Cardiac septum (tissue), 1 donor: ENCODE data around the gene RNASE3. TPM values are rescaled to one million over a fixed set of nuclear protein-coding genes. Genes with fewer than 3 reads are reported as not detected.
"Not testable (repeated sequence)": the region's sequence is repeated elsewhere in the genome, so short reads cannot be mapped to it uniquely, and the experiment has no call there.

Source experiments
- DNase-seq: peaks from one replicate; pipeline ENCODE4 v3.0.0-alpha.2; 2020; ENCODE audit warnings: low spot score
- intact Hi-C: fragments of 100-400 bp; cut with DNase I; formaldehyde crosslinking; loops from one replicate; pipeline ENCODE4 v1.14.0; 2022
- total RNA-seq: library from RNA; stranded (reverse); fragmentation: NEBNext Ultra II Directional; extraction: Animal tissue kit (Norgen Biotek cat#: 25700); gene quantifications from one replicate; pipeline ENCODE4 v1.2.1, GENCODE V29; 2021
- donor health status: DM: no; HTN: no; CAD: no.

Gene RNASE3
- total RNA-seq, 1 donor from 2014 or later = not detected

GRCh38 chr14:20905676-20906075 is 14.5 kb downstream of the RNASE3 start:
- intact Hi-C loops = no loop called here

GRCh38 chr14:20907214-20907613 is 16.0 kb downstream of the RNASE3 start:
- intact Hi-C loops = no loop called here
- DNase-seq = no peak

More at GRCh38 chr14:20905676-20906075, 14.5 kb downstream of the RNASE3 start:
- no peak for DNase-seq

- intact Hi-C loops, DNase-seq: not testable (repeated sequence)
Observed at GRCh38 chr14:20910822-20911221, 19.6 kb downstream of the RNASE3 start.

- DNase-seq, intact Hi-C loops: not testable (repeated sequence)
Observed at GRCh38 chr14:20919038-20919756, 28.0 kb downstream of the RNASE3 start.

- DNase-seq, intact Hi-C loops: not testable (repeated sequence)
Observed at GRCh38 chr14:20923766-20924297, 32.6 kb downstream of the RNASE3 start.

- no peak for DNase-seq
- intact Hi-C loops = no loop called here
Observed at GRCh38 chr14:20934148-20934762, 43.1 kb downstream of the RNASE3 start.

GRCh38 chr14:20935303-20935984 is 44.3 kb downstream of the RNASE3 start:
- no peak for DNase-seq
- intact Hi-C loops = no loop called here

Other genes with a start within 250 kb of the RNASE3 start
- not detected for gene OR6S1, start 249.7 kb upstream of the RNASE3 start, total RNA-seq
- gene RNASE4, start 206.8 kb upstream of the RNASE3 start, total RNA-seq = 5.6 TPM
- 2.7 TPM for gene ANG, start 202.6 kb upstream of the RNASE3 start, total RNA-seq
- gene EDDM3A, start 145.5 kb upstream of the RNASE3 start, total RNA-seq = not detected
- not detected for gene EDDM3B, start 123.0 kb upstream of the RNASE3 start, total RNA-seq
- gene RNASE6, start 110.1 kb upstream of the RNASE3 start, total RNA-seq = 3.1 TPM
- 171 TPM for gene RNASE1, start 88.5 kb upstream of the RNASE3 start, total RNA-seq
- gene RNASE2, start 64.1 kb downstream of the RNASE3 start, total RNA-seq = 0.89 TPM
- gene METTL17, start 98.6 kb downstream of the RNASE3 start, total RNA-seq = 34.6 TPM
- not detected for gene SLC39A2, start 107.9 kb downstream of the RNASE3 start, total RNA-seq
- 304 TPM for gene NDRG2, start 133.7 kb downstream of the RNASE3 start, total RNA-seq
- gene TPPP2, start 138.8 kb downstream of the RNASE3 start, total RNA-seq = 0.73 TPM
- not detected for gene RNASE13, start 143.4 kb downstream of the RNASE3 start, total RNA-seq
- not detected for gene RNASE7, start 151.0 kb downstream of the RNASE3 start, total RNA-seq
- gene RNASE8, start 166.4 kb downstream of the RNASE3 start, total RNA-seq = not detected
- gene ARHGEF40, start 178.9 kb downstream of the RNASE3 start, total RNA-seq = 26.3 TPM
- 51.1 TPM for gene ZNF219, start 207.3 kb downstream of the RNASE3 start, total RNA-seq
- gene TMEM253, start 209.7 kb downstream of the RNASE3 start, total RNA-seq = 0.48 TPM